ENCODE measurements around the gene OVCH2.
A peak's percentile ranks its signal among the peaks of the same experiment; 100 is the strongest.
"Not testable (repeated sequence)": the region's sequence is repeated elsewhere in the genome, so short reads cannot be mapped to it uniquely, and the experiment has no call there.

Gene OVCH2

GRCh38 chr11:7671347-7672215, 34.7 kb downstream of the OVCH2 start:
- DNase-seq, result no peak

- no peak for DNase-seq
Observed at GRCh38 chr11:7670641-7671040, 35.6 kb downstream of the OVCH2 start.

GRCh38 chr11:7668911-7669310, 37.4 kb downstream of the OVCH2 start:
- DNase-seq, result peak in 13 of 56 donors; percentile 27 to 64 (median 43)

- DNase-seq, result peak in 2 of 56 donors; percentile 23 to 58
Observed at GRCh38 chr11:7668464-7668863, 37.8 kb downstream of the OVCH2 start.

- peak in 6 of 56 donors; percentile 21 to 62 (median 46) for DNase-seq
Observed at GRCh38 chr11:7667460-7667859, 38.8 kb downstream of the OVCH2 start.

GRCh38 chr11:7666292-7666866, 39.9 kb downstream of the OVCH2 start:
- no peak for DNase-seq

GRCh38 chr11:7665473-7666291, 40.6 kb downstream of the OVCH2 start:
- DNase-seq, result peak in 24 of 56 donors; percentile 17 to 63 (median 40)

- DNase-seq, result no peak
Observed at GRCh38 chr11:7664867-7665266, 41.4 kb downstream of the OVCH2 start.

GRCh38 chr11:7663531-7663930, 42.7 kb downstream of the OVCH2 start:
- not testable (repeated sequence) for DNase-seq

- DNase-seq, result peak in 42 of 56 donors; percentile 28 to 81 (median 60)
Observed at GRCh38 chr11:7657306-7658025, 48.8 kb downstream of the OVCH2 start.

- DNase-seq, result no peak
Observed at GRCh38 chr11:7656704-7657103, 49.6 kb downstream of the OVCH2 start.

GRCh38 chr11:7655253-7656217, 50.7 kb downstream of the OVCH2 start:
- no peak for DNase-seq

GRCh38 chr11:7654195-7654705, 52.0 kb downstream of the OVCH2 start:
- no peak for DNase-seq

GRCh38 chr11:7651700-7652099, 54.6 kb downstream of the OVCH2 start:
- DNase-seq, result peak in 48 of 56 donors; percentile 28 to 88 (median 69)

- DNase-seq, result peak in 23 of 56 donors; percentile 21 to 76 (median 42)
Observed at GRCh38 chr11:7651140-7651551, 55.1 kb downstream of the OVCH2 start.

- no peak for DNase-seq
Observed at GRCh38 chr11:7648264-7648663, 58.0 kb downstream of the OVCH2 start.

GRCh38 chr11:7646866-7647265, 59.4 kb downstream of the OVCH2 start:
- DNase-seq, result no peak

- DNase-seq, result no peak
Observed at GRCh38 chr11:7645206-7645605, 61.1 kb downstream of the OVCH2 start.

GRCh38 chr11:7643314-7643713, 63.0 kb downstream of the OVCH2 start:
- no peak for DNase-seq

GRCh38 chr11:7642747-7643146, 63.5 kb downstream of the OVCH2 start:
- DNase-seq, result no peak
